ENCODE measurements around the gene IKBIP.

- TF ChIP-seq, protein P1, sequence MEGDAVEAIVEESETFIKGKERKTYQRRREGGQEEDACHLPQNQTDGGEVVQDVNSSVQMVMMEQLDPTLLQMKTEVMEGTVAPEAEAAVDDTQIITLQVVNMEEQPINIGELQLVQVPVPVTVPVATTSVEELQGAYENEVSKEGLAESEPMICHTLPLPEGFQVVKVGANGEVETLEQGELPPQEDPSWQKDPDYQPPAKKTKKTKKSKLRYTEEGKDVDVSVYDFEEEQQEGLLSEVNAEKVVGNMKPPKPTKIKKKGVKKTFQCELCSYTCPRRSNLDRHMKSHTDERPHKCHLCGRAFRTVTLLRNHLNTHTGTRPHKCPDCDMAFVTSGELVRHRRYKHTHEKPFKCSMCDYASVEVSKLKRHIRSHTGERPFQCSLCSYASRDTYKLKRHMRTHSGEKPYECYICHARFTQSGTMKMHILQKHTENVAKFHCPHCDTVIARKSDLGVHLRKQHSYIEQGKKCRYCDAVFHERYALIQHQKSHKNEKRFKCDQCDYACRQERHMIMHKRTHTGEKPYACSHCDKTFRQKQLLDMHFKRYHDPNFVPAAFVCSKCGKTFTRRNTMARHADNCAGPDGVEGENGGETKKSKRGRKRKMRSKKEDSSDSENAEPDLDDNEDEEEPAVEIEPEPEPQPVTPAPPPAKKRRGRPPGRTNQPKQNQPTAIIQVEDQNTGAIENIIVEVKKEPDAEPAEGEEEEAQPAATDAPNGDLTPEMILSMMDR (IDR thresholded peaks at IDR 0.05), result no peak
- no peak for TF ChIP-seq EP300 (IDR thresholded peaks at IDR 0.05)
Measured at GRCh38 chr12:98686603-98687002, 42.0 kb upstream of the IKBIP start.

Data from gastroesophageal sphincter (tissue), 3 donors.